HepG2 (cell line): Measurements from ENCODE around the gene ST6GALNAC3. TPM values are rescaled to one million over a fixed set of nuclear protein-coding genes. Genes with fewer than 3 reads are reported as not detected.

Experiments used
- ATAC-seq: fragments of 200-7000 bp; cut with Tn5 transposase; 3 replicates; pipeline ENCODE4 v1.9.1; 2020; ENCODE audit warnings: mild to moderate bottlenecking, moderate library complexity
- BruUV-seq: library from RNA; stranded (reverse); fragments of 400-500 nt; replicated peaks from 2 replicates; lab custom pipeline; 2021; lab: Mats Ljungman, UMichigan
- CTCF ChIA-PET: fragments of 300-600 bp; formaldehyde crosslinking; extraction: SDS; loops from one replicate; lab custom pipeline; 2021; ENCODE audit warnings: low total read pairs, inconsistent platforms, low intra/inter-chr PET ratio; lab: Yijun Ruan, JAX
- POLR2A ChIA-PET: fragments of 350-600 bp; sonication (Branson Sonifier 250); formaldehyde crosslinking; loops from one replicate; lab custom pipeline; 2020; ENCODE audit warnings: antibody characterized with exemption, inconsistent platforms; lab: Yijun Ruan, JAX
- DNase-seq: peaks from one replicate; pipeline ENCODE4 v3.0.0-alpha.2; 2015; ENCODE audit warnings: low spot score
- FAIRE-seq: peaks from 3 replicates; lab custom pipeline; 2011; peaks lifted over from hg19 to GRCh38; lab: Jason Lieb, UNC
- H2AFZ ChIP-seq: one replicate; pipeline ENCODE4 v1.6.1; 2011; ENCODE audit warnings: low read length, inconsistent platforms
- H3K27ac ChIP-seq: fragments of 300-600 bp; 3 replicates; pipeline ENCODE4 v1.8.0; 2011; ENCODE audit warnings: mixed run types, mild to moderate bottlenecking, mixed read lengths, low read length, inconsistent platforms; ENCODE audit not compliant: insufficient read depth; ENCODE audit errors: extremely low read length
- H3K27me3 ChIP-seq, 2 experiments: fragments of 200-600 bp in 1 of 2; 2 replicates in 1 of 2; 3 replicates in 1 of 2; pipeline versions ENCODE4 v1.6.0 to v1.8.0; 2011; ENCODE audit warnings: low read length in 2 of 2, mild to moderate bottlenecking in 2 of 2, moderate library complexity in 2 of 2, inconsistent platforms in 1 of 2; ENCODE audit not compliant: insufficient read depth in 2 of 2, control insufficient read depth in 1 of 2
- H3K36me3 ChIP-seq, 2 experiments: fragments of 200-600 bp in 1 of 2; replicated peaks in 1 of 2; 2 replicates in 1 of 2; 3 replicates in 1 of 2; pipeline versions ENCODE4 v1.5.1 to v1.8.0; 2011; ENCODE audit warnings: low read length in 2 of 2, inconsistent platforms in 1 of 2; ENCODE audit not compliant: insufficient read depth in 2 of 2, control insufficient read depth in 1 of 2
- H3K4me1 ChIP-seq: 2 replicates; pipeline ENCODE4 v1.5.1; 2012; ENCODE audit warnings: low read length, inconsistent platforms; ENCODE audit not compliant: insufficient read depth
- H3K4me2 ChIP-seq: 2 replicates; pipeline ENCODE4 v1.6.0; 2011; ENCODE audit warnings: low read depth, low read length, inconsistent platforms
- H3K4me3 ChIP-seq, 3 experiments: fragments of 200-600 bp in 1 of 3; sonication (generic), shearing (Covaris generic) in 1 of 3; replicated peaks in 1 of 3; 2 replicates each; pipeline ENCODE4 v1.5.1; 2011 to 2016; ENCODE audit warnings: low read length in 3 of 3, inconsistent platforms in 2 of 3, low read depth in 2 of 3, mild to moderate bottlenecking in 2 of 3, control low read depth in 1 of 3, mixed read lengths in 1 of 3; ENCODE audit not compliant: insufficient read depth in 1 of 3
- H3K79me2 ChIP-seq: one replicate; pipeline ENCODE4 v1.6.1; 2011; ENCODE audit warnings: low read length, inconsistent platforms; ENCODE audit not compliant: insufficient read depth
- H3K9ac ChIP-seq: 2 replicates; pipeline ENCODE4 v1.6.0; 2011; ENCODE audit warnings: mild to moderate bottlenecking, low read depth, low read length, inconsistent platforms; ENCODE audit not compliant: insufficient read depth
- H3K9me3 ChIP-seq: 2 replicates; pipeline ENCODE4 v1.5.1; 2012; ENCODE audit warnings: mild to moderate bottlenecking, low read length
- H4K20me1 ChIP-seq: 2 replicates; pipeline ENCODE4 v1.6.0; 2011; ENCODE audit warnings: inconsistent platforms, mild to moderate bottlenecking, low read length, moderate library complexity; ENCODE audit not compliant: insufficient read depth
- BCL6 ChIP-seq: IDR thresholded peaks from 2 replicates; pipeline ENCODE4 v1.6.1; 2016; ENCODE audit warnings: missing genetic modification reagents, missing compliant biosample characterization
- POLR2AphosphoS5 ChIP-seq: IDR thresholded peaks from 2 replicates; pipeline ENCODE4 v1.6.1; 2012; ENCODE audit warnings: low read depth, low read length
- RFXAP ChIP-seq: sonication (generic); formaldehyde crosslinking; IDR thresholded peaks from 2 replicates; pipeline ENCODE4 v1.4.0; 2020; ENCODE audit warnings: missing genetic modification reagents, borderline replicate concordance
- SALL2 ChIP-seq: sonication (generic); formaldehyde crosslinking; IDR thresholded peaks from 2 replicates; pipeline ENCODE4 v1.8.1; 2023; ENCODE audit warnings: mild to moderate bottlenecking, missing genetic modification reagents, inconsistent platforms
- ZNF501 ChIP-seq: sonication (generic); formaldehyde crosslinking; IDR thresholded peaks from 2 replicates; pipeline ENCODE4 v1.5.1; 2020; ENCODE audit warnings: mild to moderate bottlenecking, moderate library complexity, missing genetic modification reagents
- WGBS: methylation state at CpG from one replicate; pipeline ENCODE4 v1.1.6; 2017; ENCODE audit warnings: low lambda C conversion rate; 5-methylcytosine and 5-hydroxymethylcytosine counted together
- in situ Hi-C: cut with HindIII; loops from 2 replicates; pipeline ENCODE4 v1.10.0; 2017; ENCODE audit warnings: low pct_unique_long_range_greater_than_20kb; ENCODE audit not compliant: extremely low pct_ligation_motif_present
- intact Hi-C: fragments of 100-400 bp; cut with micrococcal nuclease; formaldehyde crosslinking; loops from one replicate; pipeline ENCODE4 v1.10.0; 2022; ENCODE audit not compliant: unreplicated experiment
- polyA plus RNA-seq, 8 experiments: library from polyadenylated mRNA; depleted of rRNA in 3 of 8; stranded (reverse) in 7 of 8; unstranded in 1 of 8; fragments of >200 nt; fragmentation: Illumina TruSeq in 4 of 8; extraction: Trizol in 4 of 8; gene quantifications; 2 replicates each; pipeline versions ENCODE4 v1.2.1 to v1.2.3, GENCODE V29; 2011 to 2016; ENCODE audit warnings: low read depth in 4 of 8, missing spikeins in 1 of 8, mixed read lengths in 1 of 8; ENCODE audit not compliant: insufficient read depth in 1 of 8
- total RNA-seq, 5 experiments: library from RNA; depleted of rRNA; stranded (reverse); fragments of >200 nt; fragmentation: Illumina TruSeq; extraction: Trizol; gene quantifications; 2 replicates each; pipeline ENCODE4 v1.2.3, GENCODE V29; 2016; ENCODE audit warnings: low read depth in 1 of 5
- TF ChIP-seq, protein P1 (sequence below): sonication (generic); formaldehyde crosslinking; IDR thresholded peaks from 2 replicates; pipeline ENCODE4 v1.5.1; 2020; ENCODE audit warnings: mild to moderate bottlenecking, missing genetic modification reagents, borderline replicate concordance
- TF ChIP-seq, protein P2 (sequence below): sonication (generic); formaldehyde crosslinking; IDR thresholded peaks from 2 replicates; pipeline ENCODE4 v1.4.0; 2020; ENCODE audit warnings: mild to moderate bottlenecking, missing genetic modification reagents
- TF ChIP-seq, protein P3 (sequence below), 2 experiments: fragments of 450-650 bp in 1 of 2; sonication (generic) in 1 of 2; formaldehyde crosslinking; IDR thresholded peaks; 2 replicates each; pipeline versions ENCODE4 v1.5.0 to v1.8.0; 2020 to 2022; ENCODE audit warnings: mild to moderate bottlenecking in 1 of 2, missing genetic modification reagents in 1 of 2

The ST6GALNAC3 gene
- total and polyA plus RNA-seq, 2 of the 13 experiments (the other 11 are each of a cell fraction or from before 2014, with no cell fraction given): not detected

DNA sequence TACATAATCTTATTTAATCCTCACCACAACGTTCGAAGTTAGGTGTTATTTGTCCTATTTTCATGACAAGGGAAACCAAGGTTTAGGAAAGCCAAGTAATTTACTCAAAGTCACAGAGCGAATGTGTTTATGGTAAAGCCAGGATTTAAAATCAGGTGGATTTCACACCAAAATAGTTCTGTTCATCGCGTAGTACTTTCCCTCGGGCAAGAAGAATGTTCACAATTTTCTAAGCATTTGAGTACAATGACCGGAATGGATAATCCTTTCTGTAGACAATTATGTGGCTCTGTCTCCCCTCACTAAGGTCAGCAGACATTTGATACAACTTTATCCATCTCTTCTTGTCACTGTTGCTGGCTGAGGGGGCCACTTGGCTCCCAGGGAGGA lies 204.2 kb downstream of the ST6GALNAC3 start:
- in situ Hi-C loops: no loop called here
- CTCF ChIA-PET: no interaction called here
- intact Hi-C loops: no loop called here

More for the DNA sequence above, 204.2 kb downstream of the ST6GALNAC3 start:
- H3K79me2 ChIP-seq: no peaks in the 10 kb centered on the region
- no peaks in the 10 kb centered on the region for H4K20me1 ChIP-seq
- ATAC-seq (no peak), DNase-seq (no peak), FAIRE-seq (no peak)
- no peak overlapping the region for H3K4me3 ChIP-seq
- POLR2A ChIA-PET: no interaction called here
- no peak overlapping the region for H3K27ac ChIP-seq
- H3K36me3 ChIP-seq: no peaks in the 10 kb centered on the region
- no peak overlapping the region for H2AFZ ChIP-seq
- H3K9me3 ChIP-seq: no peaks in the 10 kb centered on the region
- H3K9ac ChIP-seq: no peak overlapping the region
- no TSS peak for BruUV-seq
- no peak overlapping the region for H3K4me2 ChIP-seq
- TF ChIP-seq SALL2 (CRISPR knock-in tag) (no peak), BCL6 (CRISPR knock-in tag) (no peak), RFXAP (CRISPR knock-in tag) (no peak), POLR2AphosphoS5 (no peak), ZNF501 (no peak)
- TF ChIP-seq, protein P1, sequence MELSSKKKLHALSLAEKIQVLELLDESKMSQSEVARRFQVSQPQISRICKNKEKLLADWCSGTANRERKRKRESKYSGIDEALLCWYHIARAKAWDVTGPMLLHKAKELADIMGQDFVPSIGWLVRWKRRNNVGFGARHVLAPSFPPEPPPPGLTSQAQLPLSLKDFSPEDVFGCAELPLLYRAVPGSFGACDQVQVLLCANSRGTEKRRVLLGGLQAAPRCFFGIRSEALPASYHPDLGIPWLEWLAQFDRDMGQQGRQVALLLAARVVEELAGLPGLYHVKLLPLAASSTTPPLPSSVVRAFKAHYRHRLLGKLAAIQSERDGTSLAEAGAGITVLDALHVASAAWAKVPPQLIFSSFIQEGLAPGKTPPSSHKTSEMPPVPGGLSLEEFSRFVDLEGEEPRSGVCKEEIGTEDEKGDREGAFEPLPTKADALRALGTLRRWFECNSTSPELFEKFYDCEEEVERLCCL: no peak
- TF ChIP-seq, protein P2, sequence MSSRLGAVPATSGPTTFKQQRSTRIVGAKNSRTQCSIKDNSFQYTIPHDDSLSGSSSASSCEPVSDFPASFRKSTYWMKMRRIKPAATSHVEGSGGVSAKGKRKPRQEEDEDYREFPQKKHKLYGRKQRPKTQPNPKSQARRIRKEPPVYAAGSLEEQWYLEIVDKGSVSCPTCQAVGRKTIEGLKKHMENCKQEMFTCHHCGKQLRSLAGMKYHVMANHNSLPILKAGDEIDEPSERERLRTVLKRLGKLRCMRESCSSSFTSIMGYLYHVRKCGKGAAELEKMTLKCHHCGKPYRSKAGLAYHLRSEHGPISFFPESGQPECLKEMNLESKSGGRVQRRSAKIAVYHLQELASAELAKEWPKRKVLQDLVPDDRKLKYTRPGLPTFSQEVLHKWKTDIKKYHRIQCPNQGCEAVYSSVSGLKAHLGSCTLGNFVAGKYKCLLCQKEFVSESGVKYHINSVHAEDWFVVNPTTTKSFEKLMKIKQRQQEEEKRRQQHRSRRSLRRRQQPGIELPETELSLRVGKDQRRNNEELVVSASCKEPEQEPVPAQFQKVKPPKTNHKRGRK: no peak
- TF ChIP-seq, protein P3, sequence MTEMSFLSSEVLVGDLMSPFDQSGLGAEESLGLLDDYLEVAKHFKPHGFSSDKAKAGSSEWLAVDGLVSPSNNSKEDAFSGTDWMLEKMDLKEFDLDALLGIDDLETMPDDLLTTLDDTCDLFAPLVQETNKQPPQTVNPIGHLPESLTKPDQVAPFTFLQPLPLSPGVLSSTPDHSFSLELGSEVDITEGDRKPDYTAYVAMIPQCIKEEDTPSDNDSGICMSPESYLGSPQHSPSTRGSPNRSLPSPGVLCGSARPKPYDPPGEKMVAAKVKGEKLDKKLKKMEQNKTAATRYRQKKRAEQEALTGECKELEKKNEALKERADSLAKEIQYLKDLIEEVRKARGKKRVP (CRISPR knock-in tag; IDR thresholded peaks at IDR 0.05): no peak
- H3K4me1 ChIP-seq: no peaks in the 10 kb centered on the region
- no peaks in the 10 kb centered on the region for H3K27me3 ChIP-seq
- WGBS: 61% methylated on average over 7 of the region's 7 CpGs
